Limb (tissue), 2 donors: ENCODE data around the gene MFNG.
"Not testable (repeated sequence)": the region's sequence is repeated elsewhere in the genome, so short reads cannot be mapped to it uniquely, and the experiment has no call there.

Experiments used
- DNase-seq, 2 donors: peaks; one replicate each; pipeline ENCODE4 v3.0.0-alpha.2; 2016; ENCODE audit errors: extremely low spot score in 2 of 2

Gene MFNG

GRCh38 chr22:37486224-37486845 is at the start of gene MFNG:
TSS of gene MFNG (minus strand) at chr22:37486384. CDS start at chr22:37486177, 207 bp downstream.
- DNase-seq = no peak

GRCh38 chr22:37535159-37535558 is 49.0 kb upstream of the MFNG start:
- DNase-seq = no peak

GRCh38 chr22:37534445-37534844 is 48.3 kb upstream of the MFNG start:
- DNase-seq = no peak

GRCh38 chr22:37533995-37534394 is 47.8 kb upstream of the MFNG start:
- no peak for DNase-seq

- no peak for DNase-seq
Measured at GRCh38 chr22:37529652-37530345, 43.6 kb upstream of the MFNG start.

GRCh38 chr22:37527952-37528351 is 41.8 kb upstream of the MFNG start:
- not testable (repeated sequence) for DNase-seq

GRCh38 chr22:37527081-37527752 is 41.0 kb upstream of the MFNG start:
- DNase-seq = not testable (repeated sequence)

GRCh38 chr22:37526376-37526775 is 40.2 kb upstream of the MFNG start:
- no peak for DNase-seq

GRCh38 chr22:37525746-37526350 is 39.7 kb upstream of the MFNG start:
- no peak for DNase-seq

GRCh38 chr22:37525073-37525745 is 39.0 kb upstream of the MFNG start:
- no peak for DNase-seq

- DNase-seq = no peak
Measured at GRCh38 chr22:37522482-37522881, 36.3 kb upstream of the MFNG start.

GRCh38 chr22:37521236-37521739 is 35.1 kb upstream of the MFNG start:
- no peak for DNase-seq

- DNase-seq = no peak
Measured at GRCh38 chr22:37520776-37521191, 34.6 kb upstream of the MFNG start.

- no peak for DNase-seq
Measured at GRCh38 chr22:37519268-37520195, 33.3 kb upstream of the MFNG start, which contains the start of gene CARD10. TSS of gene CARD10 (minus strand) at chr22:37519415. CDS start at chr22:37519200, 215 bp downstream.

GRCh38 chr22:37518509-37519267 is 32.5 kb upstream of the MFNG start:
- DNase-seq = no peak

GRCh38 chr22:37517826-37518450 is 31.8 kb upstream of the MFNG start:
- no peak for DNase-seq

GRCh38 chr22:37516456-37516855 is 30.3 kb upstream of the MFNG start:
- DNase-seq = no peak

- no peak for DNase-seq
Measured at GRCh38 chr22:37515901-37516300, 29.7 kb upstream of the MFNG start.

GRCh38 chr22:37514526-37515051 is 28.4 kb upstream of the MFNG start:
- DNase-seq = no peak
